Measurements from ENCODE around the gene ENTR1.

GRCh38 chr9:136436055-136436634, 25.7 kb upstream of the ENTR1 start:
- TF ChIP-seq YY1 (IDR thresholded peaks at IDR 0.05; ENCODE audit: low read depth, low read length) = no peak
- TF ChIP-seq CEBPZ (IDR thresholded peaks at IDR 0.05; ENCODE audit: low read depth, low read length) = no peak
- TF ChIP-seq EED (IDR thresholded peaks at IDR 0.05; ENCODE audit: low read depth) = no peak
- no peak for TF ChIP-seq EZH2 (IDR thresholded peaks at IDR 0.05; ENCODE audit: borderline replicate concordance, control insufficient read depth, low read depth, low read length)
- no peak for TF ChIP-seq CTCF (IDR thresholded peaks at IDR 0.05 in 2 of 3, conservative IDR thresholded peaks at IDR 0.05 in 1 of 3; ENCODE audit: control insufficient read depth in 2 of 3, extremely low read depth in 1 of 3, insufficient read depth in 1 of 3, low read depth in 3 of 3, low read length in 3 of 3)
- TF ChIP-seq HDGF (IDR thresholded peaks at IDR 0.05) = no peak
- TF ChIP-seq JUNB (IDR thresholded peaks at IDR 0.05) = no peak

Measured in GM12878 (cell line).